Measurements from ENCODE around the gene ADARB1. TPM values are rescaled to one million over a fixed set of nuclear protein-coding genes. Genes with fewer than 3 reads are reported as not detected.
"Not testable (repeated sequence)": the region's sequence is repeated elsewhere in the genome, so short reads cannot be mapped to it uniquely, and the experiment has no call there.

The ADARB1 gene
- total and polyA plus RNA-seq, 2 of the 8 experiments (the other 6 are each of a cell fraction or from before 2014, with no cell fraction given), result 4.7 to 14.9 TPM

DNA sequence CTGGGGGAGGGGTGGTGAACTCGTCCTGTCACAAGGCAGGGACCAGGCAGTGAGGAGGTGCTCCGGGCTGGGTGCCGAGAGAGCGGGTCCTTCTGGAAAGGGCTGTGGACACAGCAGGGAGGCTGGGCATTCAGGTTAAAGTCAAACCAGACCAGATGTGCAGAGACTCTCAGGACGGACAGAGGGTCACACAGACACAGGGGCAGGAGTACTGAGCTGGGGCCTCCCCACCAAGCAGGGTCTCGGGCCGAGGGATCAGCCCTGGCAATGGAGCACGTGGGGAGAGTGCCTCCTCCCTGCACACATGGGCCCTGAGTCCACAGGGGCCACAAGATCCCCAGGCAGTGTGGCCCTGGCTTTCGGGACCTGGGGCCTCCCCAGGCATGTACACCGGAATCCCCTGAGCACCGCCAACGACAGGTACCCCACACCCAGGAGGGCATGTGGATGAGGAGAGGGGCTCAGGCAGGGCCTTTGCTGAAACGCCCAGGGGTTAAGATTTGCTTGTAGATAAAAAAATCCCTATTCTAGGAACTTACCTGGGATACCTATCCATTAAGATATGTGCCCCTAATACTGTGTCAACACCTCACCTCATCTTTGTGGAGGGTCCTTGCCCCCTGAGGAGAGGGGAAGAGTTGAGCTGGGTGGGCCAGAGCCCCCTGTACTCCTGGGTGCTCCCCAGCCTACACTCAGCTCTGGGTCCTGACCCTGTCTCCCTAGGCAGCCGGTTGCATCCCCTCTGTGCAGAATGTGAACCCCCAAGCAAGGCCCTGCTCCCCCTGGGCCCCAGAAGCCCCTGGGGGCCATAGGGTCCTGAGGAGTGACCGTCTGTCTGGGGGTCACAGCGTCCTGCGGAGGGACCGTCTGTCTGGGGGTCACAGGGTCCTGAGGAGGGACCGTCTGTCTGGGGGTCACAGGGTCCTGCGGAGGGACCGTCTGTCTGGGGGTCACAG, 46.9 kb upstream of the ADARB1 start (continued):
- no peak for TF ChIP-seq BRCA1 (IDR thresholded peaks at IDR 0.05; ENCODE audit: low read depth, low read length)
- TF ChIP-seq CEBPB (IDR thresholded peaks at IDR 0.05; ENCODE audit: low read depth, low read length), result no peak
- TF ChIP-seq BCL11A (IDR thresholded peaks at IDR 0.05; ENCODE audit: low read depth in 2 of 2, low read length in 2 of 2), result no peak
- TF ChIP-seq HDAC6 (IDR thresholded peaks at IDR 0.05; ENCODE audit: low read depth, low read length), result no peak
- no peak for TF ChIP-seq SIRT6 (IDR thresholded peaks at IDR 0.05; ENCODE audit: low read length)
- no peak for TF ChIP-seq TAF7 (optimal IDR thresholded peaks at IDR 0.05; ENCODE audit: borderline replicate concordance, low read depth, low read length)
- TF ChIP-seq, protein P1, sequence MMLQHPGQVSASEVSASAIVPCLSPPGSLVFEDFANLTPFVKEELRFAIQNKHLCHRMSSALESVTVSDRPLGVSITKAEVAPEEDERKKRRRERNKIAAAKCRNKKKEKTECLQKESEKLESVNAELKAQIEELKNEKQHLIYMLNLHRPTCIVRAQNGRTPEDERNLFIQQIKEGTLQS (IDR thresholded peaks at IDR 0.05; ENCODE audit: insufficient read depth, low read depth, low read length), result no peak

DNA sequence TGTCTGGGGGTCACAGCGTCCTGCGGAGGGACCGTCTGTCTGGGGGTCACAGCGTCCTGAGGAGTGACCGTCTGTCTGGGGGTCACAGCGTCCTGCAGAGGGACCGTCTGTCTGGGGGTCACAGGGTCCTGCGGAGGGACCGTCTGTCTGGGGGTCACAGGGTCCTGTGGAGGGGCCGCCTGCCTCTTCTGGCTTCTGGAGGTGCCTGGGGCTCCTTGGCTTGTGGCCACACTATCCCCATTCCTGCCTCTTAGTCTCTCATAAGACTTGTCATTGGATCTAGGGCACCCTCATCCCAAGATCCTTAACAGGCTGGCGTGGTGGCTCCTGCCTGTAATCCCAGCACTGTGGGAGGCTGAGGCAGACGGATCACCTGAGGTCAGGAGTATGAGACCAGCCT, 45.7 kb upstream of the ADARB1 start:
- not testable (repeated sequence) for H2AK5ac ChIP-seq (ENCODE audit: low read depth, low read length); H3K9ac ChIP-seq (replicated peaks in 1 of 4; ENCODE audit: extremely low read depth in 1 of 4, low read depth in 3 of 4, low read length in 3 of 4); H4K20me1 ChIP-seq (replicated peaks in 1 of 2; ENCODE audit: control insufficient read depth in 1 of 2, insufficient read depth in 2 of 2, low read length in 2 of 2); DNase-seq (ENCODE audit: low read depth in 1 of 2, low spot score in 2 of 2); H3K27me3 ChIP-seq (replicated peaks in 1 of 4; ENCODE audit: control insufficient read depth in 3 of 4, extremely low read depth in 1 of 4, insufficient read depth in 3 of 4, low read length in 3 of 4); H2BK12ac ChIP-seq (ENCODE audit: low read depth, low read length); H3K79me1 ChIP-seq (ENCODE audit: low read depth, low read length); H3K18ac ChIP-seq (ENCODE audit: extremely low read depth, low read length); H3K23ac ChIP-seq (ENCODE audit: insufficient read length); H4K8ac ChIP-seq (ENCODE audit: extremely low read depth, insufficient read depth, low read length); H2BK20ac ChIP-seq (ENCODE audit: low read length); FAIRE-seq; H3K27ac ChIP-seq (ENCODE audit: low read depth, low read length); H3K4me3 ChIP-seq (ENCODE audit: extremely low read depth in 1 of 4, insufficient read depth in 2 of 4, low read depth in 3 of 4, low read length in 4 of 4); H2BK15ac ChIP-seq (ENCODE audit: low read length); H2AFZ ChIP-seq (ENCODE audit: low read length); H3K23me2 ChIP-seq (ENCODE audit: low read depth, low read length); H2BK120ac ChIP-seq (replicated peaks; ENCODE audit: low read depth, low read length); H2BK5ac ChIP-seq (ENCODE audit: low read depth, low read length); H4K91ac ChIP-seq (replicated peaks; ENCODE audit: insufficient read length, low read length); H3K14ac ChIP-seq (ENCODE audit: insufficient read length); H3K36me3 ChIP-seq (ENCODE audit: control insufficient read depth in 2 of 4, insufficient read depth in 4 of 4, low read length in 3 of 4); H4K5ac ChIP-seq (ENCODE audit: insufficient read length, low read depth, low read length); H3K4ac ChIP-seq (replicated peaks; ENCODE audit: insufficient read length, low read depth, low read length); H3K4me2 ChIP-seq (ENCODE audit: insufficient read depth in 1 of 2, low read depth in 2 of 2, low read length in 2 of 2); H3K56ac ChIP-seq (replicated peaks; ENCODE audit: insufficient read length, low read depth, low read length); H3K9me3 ChIP-seq (ENCODE audit: insufficient read depth in 2 of 2, low read depth in 1 of 2, low read length in 1 of 2); H3K79me2 ChIP-seq (ENCODE audit: control insufficient read depth in 1 of 2, insufficient read depth in 2 of 2, low read length in 2 of 2)
- CTCF ChIA-PET (ENCODE audit: partially characterized antibody), result interaction anchor here (0.7 to 1.6 kb wide), 3 partner anchors 16 to 99 kb away, joined by 3 to 5 read pairs (median 4); no protein-coding TSS in a partner anchor
- POLR2A ChIA-PET (ENCODE audit: partially characterized antibody), result interaction anchor here (1.3 to 1.4 kb wide), 2 partner anchors 12 to 45 kb away, joined by 3 to 5 read pairs; partner anchors contain the start of gene ADARB1
- WGBS, 2 experiments (ENCODE audit: extremely low coverage in 1 of 2, insufficient coverage in 1 of 2, insufficient read length in 1 of 2, insufficient replicate concordance in 2 of 2, low coverage in 1 of 2, low lambda C conversion rate in 2 of 2, missing lambda C conversion rate in 1 of 2), result 92% methylated on average over 12 of the region's 12 CpGs; no CpG with 5 or more reads in 1 of the 2 experiments
- peaks cover 7 to 36% (median 29%) of the 10 kb centered on the region in 4 experiments for H3K4me1 ChIP-seq (replicated peaks in 1 of 4; ENCODE audit: control insufficient read depth in 3 of 4, insufficient read depth in 4 of 4, low read length in 3 of 4)

Data from H1 (cell line).